Tibial artery (tissue), 4 donors: ENCODE measurements around the gene PALLD.

Experiments used
- DNase-seq, 2 donors: peaks; one replicate each; pipeline ENCODE4 v3.0.0-alpha.2; 2019
- H3K27ac ChIP-seq, 2 donors: fragments of 200-600 bp; sonication (generic) in 1 of 2; 1 replicate in 1 of 2; 2 replicates in 1 of 2; pipeline ENCODE4 v1.5.1; 2018 to 2019; ENCODE audit warnings: mild to moderate bottlenecking in 1 of 2
- H3K27me3 ChIP-seq, 2 donors: fragments of 200-600 bp; sonication (generic) in 1 of 2; one replicate each; pipeline versions ENCODE4 v1.5.1 to v1.6.0; 2016 to 2019
- H3K36me3 ChIP-seq, 3 donors: fragments of 200-600 bp; sonication (generic) in 2 of 3; one replicate each; pipeline ENCODE4 v1.5.1; 2016 to 2019; ENCODE audit warnings: mild to moderate bottlenecking in 2 of 3
- H3K4me1 ChIP-seq, 4 donors: fragments of 200-600 bp; sonication (generic) in 2 of 4; 1 replicate in 3 of 4; 2 replicates in 1 of 4; pipeline ENCODE4 v1.5.1; 2016 to 2019
- H3K4me3 ChIP-seq, 2 donors: fragments of 200-600 bp; sonication (generic) in 1 of 2; 1 replicate in 1 of 2; 2 replicates in 1 of 2; pipeline ENCODE4 v1.5.1; 2018 to 2019; ENCODE audit warnings: mild to moderate bottlenecking in 2 of 2
- H3K9me3 ChIP-seq, 3 donors: fragments of 200-600 bp; sonication (generic) in 1 of 3; one replicate each; pipeline ENCODE4 v1.5.1; 2016 to 2019
- CTCF ChIP-seq, 2 experiments: fragments of 200-600 bp in 1 of 2; fragments of 450-650 bp in 1 of 2; IDR thresholded peaks; one replicate each; pipeline ENCODE4 v1.5.1; 2017 to 2019; ENCODE audit warnings: antibody characterized with exemption in 2 of 2, mild to moderate bottlenecking in 1 of 2, moderate library complexity in 1 of 2
- intact Hi-C: fragments of 100-400 bp; cut with DNase I; formaldehyde crosslinking; loops from one replicate; pipeline ENCODE4 v1.15.0; 2023; ENCODE audit warnings: low total_unique reads

The PALLD gene

GRCh38 chr4:168811207-168811606 lies 314.4 kb downstream of the PALLD start:
- no peaks in the 10 kb centered on the region for H3K27me3 ChIP-seq
- no peaks in the 10 kb centered on the region for H3K9me3 ChIP-seq
- peaks cover 0 to 53% (median 41%) of the 10 kb centered on the region in 4 donors for H3K4me1 ChIP-seq
- H3K27ac ChIP-seq, result peak overlapping the region; percentile 76 to 88
- no peak overlapping the region for H3K4me3 ChIP-seq
- no peak for TF ChIP-seq CTCF (IDR thresholded peaks at IDR 0.05)
- DNase-seq, result no peak
- no peaks in the 10 kb centered on the region for H3K36me3 ChIP-seq
- intact Hi-C loops, result no loop called here

DNA sequence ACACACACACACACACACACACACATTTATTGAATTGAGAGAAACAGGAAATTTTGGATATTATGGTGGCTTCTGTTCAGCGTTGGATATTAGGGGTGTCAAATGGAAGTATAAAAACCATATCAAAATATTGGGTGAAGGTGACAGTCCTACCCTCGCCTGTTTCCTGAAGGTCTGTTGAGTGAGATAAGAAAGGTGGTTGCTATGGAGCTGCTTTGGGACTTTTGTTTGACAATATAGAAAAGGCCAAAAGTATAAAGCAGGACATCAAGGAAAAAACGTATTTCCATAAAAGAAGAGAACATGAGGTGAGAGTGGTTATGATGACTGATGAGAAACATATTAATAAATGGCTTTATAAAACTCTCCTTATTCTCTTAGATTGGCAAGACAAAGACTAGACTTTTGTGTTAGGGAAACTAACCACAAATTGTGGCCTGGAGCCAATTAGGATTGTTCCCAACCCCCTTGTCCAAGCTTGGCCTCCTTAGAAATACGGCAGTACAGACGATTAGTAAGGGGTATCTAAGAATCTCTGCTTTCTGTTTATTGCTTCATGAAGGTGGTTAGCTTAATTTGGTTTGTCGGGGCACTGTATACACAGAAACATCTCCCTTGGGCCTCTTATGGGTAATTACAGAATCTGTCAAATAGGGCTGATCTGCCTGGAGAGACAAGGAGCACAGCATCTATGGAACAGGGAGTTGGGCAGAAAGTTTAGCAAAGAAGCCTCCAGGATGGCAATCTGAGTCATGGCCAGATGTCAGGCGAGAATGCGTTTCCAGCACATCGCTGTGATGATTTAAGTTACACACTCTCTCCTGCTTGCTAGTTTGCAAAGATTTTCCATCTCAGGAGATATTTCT lies 315.2 kb downstream of the PALLD start:
- H3K4me3 ChIP-seq, result no peak overlapping the region
- H3K27ac ChIP-seq, result peak overlapping the region; percentile 76 to 88
- intact Hi-C loops, result no loop called here
- no peaks in the 10 kb centered on the region for H3K9me3 ChIP-seq
- TF ChIP-seq CTCF (IDR thresholded peaks at IDR 0.05), result no peak
- H3K4me1 ChIP-seq, result peaks cover 0 to 56% (median 43%) of the 10 kb centered on the region in 4 donors
- no peaks in the 10 kb centered on the region for H3K27me3 ChIP-seq
- H3K36me3 ChIP-seq, result no peaks in the 10 kb centered on the region
- no peak for DNase-seq

DNA sequence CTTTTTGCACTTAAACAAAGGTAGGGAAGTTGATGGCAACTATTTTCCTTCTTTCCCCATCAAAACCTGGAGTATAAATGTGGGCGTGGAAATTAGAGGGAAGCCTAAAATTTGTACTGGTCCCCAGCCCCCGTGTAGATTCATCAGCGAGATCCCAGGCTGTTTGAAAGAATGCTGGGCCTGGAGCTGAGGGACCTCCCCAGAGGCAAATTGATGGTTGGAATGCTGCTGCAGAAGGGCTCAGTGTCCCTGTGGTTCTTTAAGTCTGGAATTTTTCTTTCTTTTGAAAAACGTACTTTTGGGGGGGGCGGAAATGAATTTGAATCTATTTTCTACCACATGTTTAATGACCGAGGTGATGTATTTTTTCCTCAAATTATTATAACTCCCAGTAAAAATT lies 316.0 kb downstream of the PALLD start:
- no peaks in the 10 kb centered on the region for H3K36me3 ChIP-seq
- no peaks in the 10 kb centered on the region for H3K9me3 ChIP-seq
- H3K27me3 ChIP-seq, result no peaks in the 10 kb centered on the region
- intact Hi-C loops, result no loop called here
- DNase-seq, result no peak
- no peak overlapping the region for H3K4me3 ChIP-seq
- peak overlapping the region; percentile 76 to 88 for H3K27ac ChIP-seq
- peaks cover 0 to 64% (median 47%) of the 10 kb centered on the region in 4 donors for H3K4me1 ChIP-seq
- TF ChIP-seq CTCF (IDR thresholded peaks at IDR 0.05), result no peak

DNA sequence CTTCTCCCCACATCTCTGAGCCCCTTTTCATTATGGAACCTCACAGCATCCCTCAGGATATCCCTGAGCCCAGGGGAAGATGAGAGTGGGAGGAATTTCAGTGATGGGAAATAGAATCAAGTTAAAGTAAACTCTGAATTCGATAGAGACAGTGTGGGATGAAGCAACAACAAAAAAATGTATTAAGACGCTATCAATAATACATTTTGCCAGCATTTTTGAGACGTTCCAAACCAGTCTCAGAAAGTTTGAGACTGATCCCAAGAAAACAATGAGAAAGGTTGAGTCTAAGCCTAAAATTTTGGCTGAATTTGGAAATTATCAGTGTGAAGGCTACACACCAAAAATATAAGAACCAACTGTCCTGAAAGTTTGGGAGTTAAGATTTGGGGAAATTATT lies 317.0 kb downstream of the PALLD start:
- peak overlapping the region; percentile 76 to 88 for H3K27ac ChIP-seq
- H3K27me3 ChIP-seq, result no peaks in the 10 kb centered on the region
- no peaks in the 10 kb centered on the region for H3K36me3 ChIP-seq
- DNase-seq, result no peak
- H3K4me1 ChIP-seq, result peaks cover 0 to 72% (median 48%) of the 10 kb centered on the region in 4 donors
- TF ChIP-seq CTCF (IDR thresholded peaks at IDR 0.05), result no peak
- intact Hi-C loops, result no loop called here
- no peak overlapping the region for H3K4me3 ChIP-seq
- H3K9me3 ChIP-seq, result no peaks in the 10 kb centered on the region

DNA sequence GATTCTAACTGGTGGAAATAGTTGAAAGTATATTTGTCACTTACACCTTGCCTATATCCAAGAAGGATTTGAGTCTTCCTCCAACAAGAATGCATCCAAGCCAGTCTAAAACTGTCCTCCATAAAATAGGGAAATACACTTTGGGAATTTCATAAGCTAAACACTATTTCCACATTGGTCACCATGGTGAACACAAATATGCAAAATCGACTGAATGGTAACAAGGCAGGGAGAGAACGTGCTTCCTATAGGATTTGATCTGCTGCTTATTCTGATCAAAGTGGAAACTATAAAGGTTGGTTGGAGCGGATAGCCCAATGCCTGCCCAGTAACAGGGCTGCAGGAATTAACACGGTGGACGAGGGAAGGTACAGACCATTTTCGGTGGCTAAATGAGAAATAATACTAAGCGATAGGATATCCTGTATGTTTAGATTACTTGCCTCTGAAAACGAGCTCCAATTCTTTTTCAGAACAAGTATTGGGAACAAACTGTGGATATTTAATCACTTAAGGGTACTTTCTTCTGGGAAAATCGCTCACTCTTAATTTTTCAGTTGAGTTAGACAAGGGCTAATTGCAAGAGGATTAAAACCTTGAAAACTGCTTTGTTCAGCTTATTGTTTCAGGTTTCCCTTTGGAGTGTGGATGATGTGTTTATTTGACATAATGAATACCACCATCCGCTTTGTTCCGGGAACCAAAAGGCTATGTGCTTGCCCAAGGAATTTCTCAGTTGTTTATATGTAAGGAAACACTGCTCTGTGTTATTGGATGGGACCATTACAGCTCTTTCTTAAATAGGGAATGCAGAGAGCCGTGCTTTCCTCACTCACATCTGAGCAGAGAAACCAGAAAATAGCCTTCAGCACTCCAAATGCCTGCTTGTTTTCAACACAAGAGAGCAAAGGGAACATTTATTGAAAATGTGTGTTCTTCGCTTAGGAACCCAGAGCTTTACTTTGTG lies 318.8 kb downstream of the PALLD start:
- DNase-seq, result no peak
- Histone ChIP-seq H3K9me3 (no peaks in the 10 kb centered on the region), H3K27me3 (no peaks in the 10 kb centered on the region), H3K36me3 (no peaks in the 10 kb centered on the region), H3K27ac (peak overlapping the region; percentile 76 to 88), H3K4me1 (peaks cover 0 to 80% (median 52%) of the 10 kb centered on the region in 4 donors), H3K4me3 (peak overlapping the region; percentile 22 to 35)
- no peak for TF ChIP-seq CTCF (IDR thresholded peaks at IDR 0.05)
- intact Hi-C loops, result loop anchor here (2.0 kb wide), 1 partner anchor 17 kb away; no protein-coding TSS in a partner anchor
